HL-60/S4 (cell line): ENCODE measurements around the gene CACNB2.
"Not testable (repeated sequence)": the region's sequence is repeated elsewhere in the genome, so short reads cannot be mapped to it uniquely, and the experiment has no call there.

Experiments used
- in situ Hi-C: fragments of 300-500 bp; cut with MboI; formaldehyde crosslinking; loops from 2 replicates; pipeline ENCODE4 v1.14.3; 2022; ENCODE audit warnings: low sequenced_read_pairs

CACNB2 gene

GRCh38 chr10:18551473-18551872 is 411.2 kb downstream of the CACNB2 start:
- in situ Hi-C loops = no loop called here

DNA sequence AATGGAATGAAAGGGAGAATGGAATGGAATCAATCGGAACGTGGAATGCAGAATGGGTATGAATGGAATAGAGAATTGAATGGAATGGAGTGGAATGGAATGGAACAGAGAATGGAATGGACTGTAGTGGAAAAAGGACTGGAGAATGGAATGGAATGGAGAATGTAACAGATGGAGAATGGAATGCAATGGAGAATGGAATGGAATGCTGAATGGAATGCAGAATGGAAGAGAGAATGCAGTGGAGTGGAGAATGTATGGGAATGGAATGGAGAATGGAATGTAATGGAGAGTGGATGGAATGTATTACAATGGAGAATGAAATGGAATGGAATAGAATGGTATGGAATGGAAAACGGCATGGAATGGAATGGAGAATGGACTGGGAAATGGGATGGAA is 414.3 kb downstream of the CACNB2 start:
- in situ Hi-C loops = no loop called here

GRCh38 chr10:18556522-18557147 is 416.4 kb downstream of the CACNB2 start:
- in situ Hi-C loops = no loop called here

DNA sequence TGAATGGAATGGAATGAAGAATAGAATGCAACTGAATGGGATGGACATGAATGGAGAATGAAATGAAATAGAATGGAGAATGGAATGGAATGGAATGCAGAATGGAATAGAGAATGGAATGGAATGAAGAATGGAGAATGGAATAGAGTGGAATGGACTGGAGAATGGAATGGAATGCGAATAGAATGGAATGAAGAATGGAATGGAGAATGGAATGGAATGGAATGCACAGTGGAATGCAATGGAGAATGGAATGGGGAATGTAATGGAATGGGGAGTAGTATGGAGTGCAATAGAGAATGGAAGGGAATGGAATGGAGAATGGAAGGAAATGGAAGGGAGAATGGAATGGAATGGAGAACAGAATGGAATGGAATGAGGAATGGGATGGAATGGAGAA is 417.7 kb downstream of the CACNB2 start:
- in situ Hi-C loops = no loop called here

GRCh38 chr10:18561861-18562551 is 421.8 kb downstream of the CACNB2 start:
- in situ Hi-C loops = no loop called here

DNA sequence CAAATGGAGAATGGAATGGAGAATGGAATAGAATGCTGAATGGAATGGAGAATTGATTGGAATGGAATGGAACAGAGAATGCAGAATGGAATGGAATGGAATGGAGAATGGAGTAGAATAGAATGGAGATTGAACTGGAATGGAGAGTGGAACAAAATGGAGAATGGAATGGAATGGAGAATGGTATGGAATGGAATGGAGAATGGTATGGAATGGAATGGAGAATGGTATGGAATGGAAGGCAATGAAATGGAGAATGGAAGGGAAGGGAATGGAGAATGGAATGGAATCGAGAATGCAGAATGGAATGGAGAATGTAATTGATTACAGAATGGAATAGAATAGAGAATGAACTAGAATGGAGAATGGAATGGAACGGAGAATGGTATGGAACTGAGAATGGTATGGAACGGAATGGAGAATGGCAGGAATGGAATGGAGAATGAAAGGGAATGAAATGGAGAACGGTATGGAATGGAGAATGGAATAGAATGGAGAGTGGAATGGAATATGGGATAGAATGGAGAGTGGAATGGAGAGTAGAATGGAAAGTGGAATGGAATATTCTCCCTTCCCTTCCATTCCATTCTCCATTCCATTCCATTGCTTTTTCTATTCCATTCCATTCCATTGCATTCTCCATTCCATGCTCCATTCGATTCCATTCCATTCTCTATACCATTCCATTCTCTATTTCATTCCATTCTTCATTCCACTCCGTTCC is 422.9 kb downstream of the CACNB2 start:
- in situ Hi-C loops = no loop called here

- in situ Hi-C loops = no loop called here
Measured at GRCh38 chr10:18565006-18565405, 424.8 kb downstream of the CACNB2 start.

- in situ Hi-C loops = no loop called here
Measured at GRCh38 chr10:18566177-18566576, 426.0 kb downstream of the CACNB2 start.

- in situ Hi-C loops = no loop called here
Measured at GRCh38 chr10:18567343-18567856, 427.2 kb downstream of the CACNB2 start.

DNA sequence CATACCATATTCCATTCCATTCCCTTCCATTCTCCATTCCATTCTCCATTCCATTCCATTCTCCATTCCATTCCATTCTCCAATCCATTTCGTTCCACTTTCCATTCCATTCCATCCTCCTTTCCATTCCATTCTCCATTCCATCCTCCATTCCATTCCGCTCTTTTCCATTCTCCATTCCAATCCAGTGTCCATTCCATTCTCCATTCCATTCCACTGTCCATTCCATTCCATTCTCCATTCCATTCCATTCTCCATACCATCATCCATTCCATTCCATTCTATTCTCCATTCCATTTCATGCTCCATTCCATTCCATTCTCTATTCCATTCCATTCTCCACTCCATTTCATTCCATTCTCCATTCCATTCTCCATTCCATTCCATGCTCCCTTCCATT is 430.2 kb downstream of the CACNB2 start:
- in situ Hi-C loops = not testable (repeated sequence)

GRCh38 chr10:18571076-18571475 is 430.9 kb downstream of the CACNB2 start:
- in situ Hi-C loops = no loop called here

DNA sequence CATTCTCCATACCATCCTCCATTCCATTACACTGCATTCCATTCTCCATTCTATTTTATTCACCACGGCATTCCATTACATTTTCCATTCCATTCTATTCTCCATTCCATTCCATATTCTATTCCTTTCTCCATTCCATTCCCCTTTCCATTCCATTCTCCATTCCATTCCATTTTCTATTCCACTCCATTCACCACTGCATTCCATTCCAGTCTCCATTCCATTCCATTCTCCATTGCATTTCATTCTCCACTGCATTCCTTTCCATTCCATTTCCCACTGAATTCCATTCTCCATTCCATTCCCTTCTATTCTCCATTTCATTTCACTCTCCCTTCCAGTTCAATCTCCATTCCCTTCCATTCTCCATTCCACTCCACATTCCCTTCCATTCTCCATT is 431.6 kb downstream of the CACNB2 start:
- in situ Hi-C loops = no loop called here

DNA sequence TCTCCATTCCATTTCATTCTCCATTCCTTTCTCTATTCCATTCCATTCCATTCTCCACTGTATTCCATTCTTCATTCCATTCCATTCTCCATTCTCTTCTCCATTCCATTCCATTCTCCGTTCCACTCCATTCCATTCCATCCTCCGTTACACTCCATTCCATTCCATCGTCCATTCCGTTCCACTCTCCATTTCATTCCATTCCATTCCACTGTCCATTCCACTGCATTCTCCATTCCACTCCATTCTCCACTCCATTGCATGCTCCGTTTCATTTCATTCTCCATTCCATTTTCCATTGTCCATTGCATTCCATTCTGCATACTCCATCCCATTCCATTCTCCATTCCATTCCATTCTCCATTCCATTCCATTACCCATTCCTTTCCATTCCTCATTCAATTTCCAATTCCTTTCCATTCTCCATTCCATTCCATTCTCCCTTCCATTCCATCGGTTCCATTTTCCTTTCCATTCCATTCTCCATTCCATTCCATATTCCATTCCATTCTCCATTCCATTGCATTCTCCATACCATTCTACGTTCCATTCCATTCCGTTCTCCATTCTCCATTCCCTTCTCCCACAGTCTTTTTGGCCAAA is 432.8 kb downstream of the CACNB2 start:
- in situ Hi-C loops = no loop called here

- in situ Hi-C loops = no loop called here
Measured at GRCh38 chr10:18576586-18576985, 436.4 kb downstream of the CACNB2 start.

- in situ Hi-C loops = no loop called here
Measured at GRCh38 chr10:18577823-18578685, 437.8 kb downstream of the CACNB2 start.

DNA sequence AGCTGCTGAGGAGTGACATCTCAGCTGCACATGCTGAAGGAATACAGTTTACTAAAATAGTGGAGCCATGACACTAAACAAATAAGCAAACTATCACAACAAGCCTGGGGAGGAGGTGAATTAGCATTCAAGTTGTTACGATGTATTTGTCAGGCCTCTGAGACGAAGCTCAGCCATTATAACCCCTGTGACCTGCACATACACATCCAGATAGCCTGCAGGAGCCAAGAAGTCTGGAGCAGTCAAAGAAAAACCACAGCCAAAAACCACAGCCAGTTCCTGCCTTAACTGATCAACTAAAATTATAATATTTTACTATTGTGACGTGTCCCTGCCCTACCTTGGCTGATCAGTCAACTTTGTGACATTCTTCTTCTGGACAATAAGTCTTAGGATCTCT is 442.6 kb downstream of the CACNB2 start:
- in situ Hi-C loops = no loop called here

DNA sequence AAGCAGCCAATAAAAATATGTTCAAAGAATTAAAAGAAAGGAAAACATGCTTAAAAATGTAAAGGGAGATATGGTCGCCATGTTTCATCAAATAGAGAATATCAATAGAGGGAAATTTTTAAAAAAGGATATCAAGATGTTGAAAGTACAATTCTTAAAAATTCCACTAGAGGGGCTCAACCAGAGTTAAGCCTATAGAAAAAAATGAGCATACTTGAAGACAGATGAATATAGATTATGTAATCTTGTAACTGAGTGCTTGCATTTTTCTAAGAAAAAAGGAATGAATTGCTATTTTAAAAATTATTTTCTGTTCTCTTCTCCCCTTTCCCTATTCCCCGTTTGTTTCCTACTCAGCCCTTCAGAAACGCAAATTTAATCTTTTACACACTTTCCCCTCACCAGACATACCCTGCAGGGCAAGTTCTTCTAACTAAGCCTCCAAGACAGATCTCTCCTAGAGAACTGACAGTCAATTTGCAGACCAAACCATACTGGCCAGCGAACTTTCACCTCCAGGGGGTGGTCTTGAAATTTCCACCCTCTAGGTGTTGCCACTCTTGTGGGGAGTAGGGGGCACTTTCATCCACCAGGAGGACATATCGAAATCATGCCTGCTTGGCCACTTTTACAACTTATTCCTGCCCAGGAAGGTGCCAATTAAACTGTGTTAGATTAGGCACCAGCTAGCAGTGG is 443.5 kb downstream of the CACNB2 start:
- in situ Hi-C loops = no loop called here

DNA sequence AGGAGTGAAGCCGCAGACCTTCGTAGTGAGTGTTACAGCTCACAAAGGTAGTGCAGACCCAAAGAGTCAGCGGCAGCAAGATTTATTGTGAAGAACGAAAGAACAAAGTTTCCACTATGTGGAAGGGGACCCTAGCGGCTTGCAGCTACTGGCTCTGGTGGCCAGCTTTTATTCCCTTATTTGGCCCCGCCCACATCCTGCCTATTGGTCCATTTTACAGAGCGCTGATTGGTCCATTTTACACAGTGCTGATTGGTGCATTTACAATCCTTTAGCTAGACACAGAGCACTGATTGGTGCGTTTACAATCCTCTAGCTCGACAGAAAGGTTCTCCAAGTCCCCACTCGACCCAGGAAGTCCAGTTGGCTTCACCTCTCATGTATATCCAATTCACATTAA is 446.4 kb downstream of the CACNB2 start:
- in situ Hi-C loops = not testable (repeated sequence)

GRCh38 chr10:18591141-18591540 is 450.9 kb downstream of the CACNB2 start:
- in situ Hi-C loops = not testable (repeated sequence)
